ENCODE data around the gene USP25.

The USP25 gene

GRCh38 chr21:15729674-15730483 lies at the start of gene USP25:
TSS of gene USP25 (plus strand) at chr21:15729982. CDS start at chr21:15730394, 412 bp downstream.
- H3K4me3 ChIP-seq (ENCODE audit: control insufficient read depth, low read depth, low read length), result peak within 1 kb of the TSS; percentile 74
- no peak for DNase-seq (ENCODE audit: low read depth)
- TF ChIP-seq CTCF (IDR thresholded peaks at IDR 0.05; ENCODE audit: control insufficient read depth, insufficient read depth, low read depth, low read length, missing control alignments), result peak; percentile 6

- no peak for TF ChIP-seq CTCF (IDR thresholded peaks at IDR 0.05; ENCODE audit: control insufficient read depth, insufficient read depth, low read depth, low read length, missing control alignments)
- DNase-seq (ENCODE audit: low read depth), result peak; percentile 27
- no peak overlapping the region for H3K4me3 ChIP-seq (ENCODE audit: control insufficient read depth, low read depth, low read length)
These were observed 47.4 kb upstream of the USP25 start for GRCh38 chr21:15682186-15682895.

- no peak for TF ChIP-seq CTCF (IDR thresholded peaks at IDR 0.05; ENCODE audit: control insufficient read depth, insufficient read depth, low read depth, low read length, missing control alignments)
- DNase-seq (ENCODE audit: low read depth), result no peak
- no peak overlapping the region for H3K4me3 ChIP-seq (ENCODE audit: control insufficient read depth, low read depth, low read length)
These were observed 46.8 kb upstream of the USP25 start for GRCh38 chr21:15682977-15683376.

GRCh38 chr21:15686506-15686905 lies 43.3 kb upstream of the USP25 start:
- no peak for DNase-seq (ENCODE audit: low read depth)
- no peak for TF ChIP-seq CTCF (IDR thresholded peaks at IDR 0.05; ENCODE audit: control insufficient read depth, insufficient read depth, low read depth, low read length, missing control alignments)
- H3K4me3 ChIP-seq (ENCODE audit: control insufficient read depth, low read depth, low read length), result no peak overlapping the region

- no peak for DNase-seq (ENCODE audit: low read depth)
- TF ChIP-seq CTCF (IDR thresholded peaks at IDR 0.05; ENCODE audit: control insufficient read depth, insufficient read depth, low read depth, low read length, missing control alignments), result no peak
- no peak overlapping the region for H3K4me3 ChIP-seq (ENCODE audit: control insufficient read depth, low read depth, low read length)
These were observed 42.6 kb upstream of the USP25 start for GRCh38 chr21:15687208-15687607.

GRCh38 chr21:15688016-15688415 lies 41.8 kb upstream of the USP25 start:
- no peak for DNase-seq (ENCODE audit: low read depth)
- H3K4me3 ChIP-seq (ENCODE audit: control insufficient read depth, low read depth, low read length), result no peak overlapping the region
- no peak for TF ChIP-seq CTCF (IDR thresholded peaks at IDR 0.05; ENCODE audit: control insufficient read depth, insufficient read depth, low read depth, low read length, missing control alignments)

All from AG09309 (cell line).